Colonic mucosa (tissue), 4 donors: Measurements from ENCODE around the gene TRMT10B. TPM values are rescaled to one million over a fixed set of nuclear protein-coding genes. Genes with fewer than 3 reads are reported as not detected.
"Not testable (repeated sequence)": the region's sequence is repeated elsewhere in the genome, so short reads cannot be mapped to it uniquely, and the experiment has no call there.

Source experiments
- DNase-seq: peaks from one replicate; pipeline ENCODE4 v3.0.0-alpha.2; 2020
- H3K27ac ChIP-seq: fragments of 200-600 bp; one replicate; pipeline ENCODE4 v1.8.0; 2021
- H3K27me3 ChIP-seq: fragments of 200-600 bp; one replicate; pipeline ENCODE4 v1.8.0; 2021
- H3K36me3 ChIP-seq: fragments of 200-600 bp; one replicate; pipeline ENCODE4 v1.8.0; 2021
- H3K4me1 ChIP-seq: fragments of 200-600 bp; one replicate; pipeline ENCODE4 v1.8.0; 2021; ENCODE audit warnings: mild to moderate bottlenecking
- H3K4me3 ChIP-seq: fragments of 200-600 bp; one replicate; pipeline ENCODE4 v1.8.0; 2021
- H3K9ac ChIP-seq, 2 donors: one replicate each; pipeline ENCODE4 v1.7.0; 2013; ENCODE audit warnings: control low read depth in 2 of 2, low read depth in 2 of 2, low read length in 2 of 2
- H3K9me3 ChIP-seq: fragments of 200-600 bp; one replicate; pipeline ENCODE4 v1.8.0; 2021
- CTCF ChIP-seq: fragments of 200-600 bp; IDR thresholded peaks from one replicate; pipeline ENCODE4 v1.8.0; 2022; ENCODE audit warnings: antibody characterized with exemption, mild to moderate bottlenecking
- intact Hi-C: fragments of 100-400 bp; cut with DNase I; formaldehyde crosslinking; loops from one replicate; pipeline ENCODE4 v1.14.1; 2022
- total RNA-seq, 2 donors: library from RNA; stranded (reverse); fragmentation: NEBNext Ultra II Directional in 1 of 2; extraction: Animal tissue kit (Norgen Biotek cat#: 25700) in 1 of 2; gene quantifications; one replicate each; pipeline ENCODE4 v1.2.1, GENCODE V29; 2021
- donor health status: healthy.
- donor health status: DM: no; HTN: no; CAD: no.
- donor health status: DM: no; HTN: no; CAD: no.

Gene TRMT10B
- total RNA-seq, 2 donors from 2014 or later, result 8.3 to 11.9 TPM

GRCh38 chr9:37760416-37761161 is 7.0 kb downstream of the TRMT10B start:
- Histone ChIP-seq H3K27ac (no peak overlapping the region), H3K27me3 (no peaks in the 10 kb centered on the region), H3K4me1 (no peaks in the 10 kb centered on the region), H3K4me3 (no peak overlapping the region), H3K9me3 (no peaks in the 10 kb centered on the region), H3K36me3 (no peaks in the 10 kb centered on the region), H3K9ac (no peak overlapping the region)
- TF ChIP-seq CTCF, result no peak
- DNase-seq, result no peak
- intact Hi-C loops, result no loop called here

GRCh38 chr9:37761511-37761910 is 7.9 kb downstream of the TRMT10B start:
- intact Hi-C loops, result no loop called here
- Histone ChIP-seq H3K27ac (no peak overlapping the region), H3K9ac (no peak overlapping the region), H3K27me3 (no peaks in the 10 kb centered on the region), H3K4me3 (no peak overlapping the region), H3K9me3 (no peaks in the 10 kb centered on the region), H3K36me3 (no peaks in the 10 kb centered on the region), H3K4me1 (no peaks in the 10 kb centered on the region)
- DNase-seq, result no peak
- TF ChIP-seq CTCF, result no peak

- H3K27ac ChIP-seq, H3K4me3 ChIP-seq, DNase-seq, H3K36me3 ChIP-seq, H3K9ac ChIP-seq, intact Hi-C loops, H3K9me3 ChIP-seq, H3K4me1 ChIP-seq, H3K27me3 ChIP-seq: not testable (repeated sequence)
These were observed 11.7 kb downstream of the TRMT10B start for GRCh38 chr9:37765263-37765662.

GRCh38 chr9:37769306-37769705 is 15.7 kb downstream of the TRMT10B start:
- no peak for TF ChIP-seq CTCF
- H3K9ac ChIP-seq, result no peak overlapping the region
- no peak overlapping the region for H3K27ac ChIP-seq
- H3K27me3 ChIP-seq, result no peaks in the 10 kb centered on the region
- no peaks in the 10 kb centered on the region for H3K4me1 ChIP-seq
- H3K4me3 ChIP-seq, result no peak overlapping the region
- intact Hi-C loops, result no loop called here
- DNase-seq, result no peak
- H3K36me3 ChIP-seq, result no peaks in the 10 kb centered on the region
- H3K9me3 ChIP-seq, result no peaks in the 10 kb centered on the region

GRCh38 chr9:37769995-37770394 is 16.4 kb downstream of the TRMT10B start:
- no peak overlapping the region for H3K9ac ChIP-seq
- no peak overlapping the region for H3K4me3 ChIP-seq
- H3K27ac ChIP-seq, result no peak overlapping the region
- TF ChIP-seq CTCF, result no peak
- intact Hi-C loops, result no loop called here
- H3K4me1 ChIP-seq, result no peaks in the 10 kb centered on the region
- no peak for DNase-seq
- H3K27me3 ChIP-seq, result no peaks in the 10 kb centered on the region
- H3K9me3 ChIP-seq, result no peaks in the 10 kb centered on the region
- H3K36me3 ChIP-seq, result no peaks in the 10 kb centered on the region

- H3K27me3 ChIP-seq, result no peaks in the 10 kb centered on the region
- no peak for TF ChIP-seq CTCF
- no peak overlapping the region for H3K4me3 ChIP-seq
- H3K9ac ChIP-seq, result no peak overlapping the region
- H3K36me3 ChIP-seq, result peaks cover 12% of the 10 kb centered on the region
- no peaks in the 10 kb centered on the region for H3K9me3 ChIP-seq
- H3K4me1 ChIP-seq, result no peaks in the 10 kb centered on the region
- DNase-seq, result no peak
- H3K27ac ChIP-seq, result no peak overlapping the region
- intact Hi-C loops, result no loop called here
These were observed 21.8 kb downstream of the TRMT10B start for GRCh38 chr9:37775216-37775919.
